Bronchial epithelial cell (primary cell): ENCODE measurements around the gene RAB6D. TPM values are rescaled to one million over a fixed set of nuclear protein-coding genes. Genes with fewer than 3 reads are reported as not detected.
"Not testable (repeated sequence)": the region's sequence is repeated elsewhere in the genome, so short reads cannot be mapped to it uniquely, and the experiment has no call there.

ENCODE experiments used
- DNase-seq: peaks from one replicate; pipeline ENCODE4 v3.0.0-alpha.2; 2010; ENCODE audit warnings: low read depth
- FAIRE-seq: peaks from 2 replicates; lab custom pipeline; 2011; peaks lifted over from hg19 to GRCh38; lab: Jason Lieb, UNC
- H3K27me3 ChIP-seq: 2 replicates; pipeline ENCODE4 v1.5.1; 2011; ENCODE audit warnings: low read length; ENCODE audit not compliant: control insufficient read depth, insufficient read depth
- H3K36me3 ChIP-seq: 2 replicates; pipeline ENCODE4 v1.5.1; 2011; ENCODE audit warnings: low read length; ENCODE audit not compliant: control insufficient read depth, insufficient read depth
- H3K4me3 ChIP-seq: 2 replicates; pipeline ENCODE4 v1.5.1; 2011; ENCODE audit warnings: mild to moderate bottlenecking, low read depth, low read length, control low read depth
- CTCF ChIP-seq: IDR thresholded peaks from 2 replicates; pipeline ENCODE4 v1.5.1; 2011; ENCODE audit warnings: mild to moderate bottlenecking, moderate library complexity, low read length, control low read depth, inconsistent platforms; ENCODE audit not compliant: insufficient read depth, severe bottlenecking
- total RNA-seq: library from RNA; depleted of rRNA; stranded (reverse); fragments of >200 nt; gene quantifications from 2 replicates; pipeline ENCODE4 v1.2.1, GENCODE V29; 2014

The RAB6D gene
- total RNA-seq = not detected in 2 replicates

- not testable (repeated sequence) for H3K36me3 ChIP-seq, DNase-seq, FAIRE-seq, H3K27me3 ChIP-seq
- H3K4me3 ChIP-seq = peak within 1 kb of the TSS; percentile 22
Observed at GRCh38 chr2:131363703-131364186, at the start of gene RAB6D. TSS of gene RAB6D (minus strand) at chr2:131364168. CDS start at chr2:131363720, 448 bp downstream.

GRCh38 chr2:131413148-131413747, 49.3 kb upstream of the RAB6D start:
- Histone ChIP-seq H3K4me3 (no peak overlapping the region), H3K36me3 (no peaks in the 10 kb centered on the region), H3K27me3 (no peaks in the 10 kb centered on the region)
- peak; percentile 64 for TF ChIP-seq CTCF
- peak; percentile 55 for DNase-seq
- FAIRE-seq = no peak

- no peak for TF ChIP-seq CTCF
- no peaks in the 10 kb centered on the region for H3K27me3 ChIP-seq
- FAIRE-seq (no peak), DNase-seq (no peak)
- no peak overlapping the region for H3K4me3 ChIP-seq
- no peaks in the 10 kb centered on the region for H3K36me3 ChIP-seq
Observed at GRCh38 chr2:131410173-131410572, 46.2 kb upstream of the RAB6D start.

- FAIRE-seq = no peak
- TF ChIP-seq CTCF = no peak
Observed at GRCh38 chr2:131408778-131409177, 44.8 kb upstream of the RAB6D start.

GRCh38 chr2:131408207-131408606, 44.2 kb upstream of the RAB6D start:
- no peak for FAIRE-seq
- Histone ChIP-seq H3K27me3 (no peaks in the 10 kb centered on the region), H3K36me3 (no peaks in the 10 kb centered on the region), H3K4me3 (no peak overlapping the region)
- no peak for TF ChIP-seq CTCF
- DNase-seq = no peak

More at GRCh38 chr2:131408778-131409177, 44.8 kb upstream of the RAB6D start:
- H3K36me3 ChIP-seq = no peaks in the 10 kb centered on the region
- H3K27me3 ChIP-seq = no peaks in the 10 kb centered on the region
- H3K4me3 ChIP-seq = no peak overlapping the region
- no peak for DNase-seq

GRCh38 chr2:131404753-131405152, 40.8 kb upstream of the RAB6D start:
- DNase-seq (no peak), FAIRE-seq (no peak)
- H3K4me3 ChIP-seq = no peak overlapping the region
- H3K36me3 ChIP-seq = no peaks in the 10 kb centered on the region
- TF ChIP-seq CTCF = no peak
- no peaks in the 10 kb centered on the region for H3K27me3 ChIP-seq
